Lower leg skin (tissue), 4 donors: ENCODE results near the gene OR8D1. TPM values are rescaled to one million over a fixed set of nuclear protein-coding genes. Genes with fewer than 3 reads are reported as not detected.

Source experiments
- DNase-seq, 2 donors: peaks; one replicate each; pipeline ENCODE4 v3.0.0-alpha.2; 2019; ENCODE audit warnings: low spot score in 2 of 2
- H3K4me3 ChIP-seq: fragments of 200-600 bp; sonication (generic); 2 replicates; pipeline ENCODE4 v1.5.1; 2017; ENCODE audit warnings: mild to moderate bottlenecking, low read depth; ENCODE audit not compliant: poor library complexity, severe bottlenecking
- POLR2A ChIP-seq, 2 donors: fragments of 450-650 bp; IDR thresholded peaks; one replicate each; pipeline ENCODE4 v1.6.1; 2016 to 2017; ENCODE audit warnings: antibody characterized with exemption in 2 of 2, mild to moderate bottlenecking in 1 of 2, moderate library complexity in 1 of 2
- WGBS, 2 donors: methylation state at CpG; one replicate each; pipeline ENCODE4 v1.1.5; 2018; 5-methylcytosine and 5-hydroxymethylcytosine counted together
- intact Hi-C: fragments of 100-400 bp; cut with DNase I; formaldehyde crosslinking; loops from one replicate; pipeline ENCODE4 v1.15.0; 2023; ENCODE audit warnings: low total_unique reads
- total RNA-seq, 4 donors: library from RNA; depleted of rRNA; stranded (reverse); fragments of >200 nt; gene quantifications; one replicate each; pipeline ENCODE4 v1.1.0, GENCODE V29; 2016
- TF ChIP-seq, protein P1 (sequence below), 3 donors: fragments of 450-650 bp; IDR thresholded peaks; one replicate each; pipeline ENCODE4 v1.5.1; 2016; ENCODE audit warnings: antibody characterized with exemption in 3 of 3, mild to moderate bottlenecking in 3 of 3, moderate library complexity in 2 of 3

The OR8D1 gene
- total RNA-seq, 4 donors from 2014 or later, result not detected

DNA sequence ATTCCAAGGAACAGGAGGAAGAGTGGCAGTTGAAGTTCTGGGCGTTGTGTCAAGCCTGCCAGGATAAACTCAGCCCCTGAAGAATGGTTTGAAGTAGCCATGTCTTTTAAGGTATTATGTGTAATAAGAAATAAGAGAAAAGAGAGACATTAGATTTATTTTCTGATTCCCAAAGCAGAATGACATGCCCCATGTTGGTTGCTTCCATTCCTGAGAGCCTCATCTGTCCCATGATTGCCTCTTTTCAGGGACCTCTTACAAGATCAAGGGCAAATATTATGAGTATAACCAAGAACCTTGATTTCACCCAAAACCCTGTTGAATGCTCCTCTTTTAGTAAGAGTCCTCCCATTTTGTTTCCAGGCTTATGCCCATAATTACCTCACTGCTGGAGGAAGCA, 6.3 kb upstream of the OR8D1 start, which contains the start of gene OR8D2:
TSS of gene OR8D2 (minus strand) at position 101 of the 400 bp plus-strand sequence. CDS start at position 101, 0 bp downstream.
- TF ChIP-seq, protein P1, sequence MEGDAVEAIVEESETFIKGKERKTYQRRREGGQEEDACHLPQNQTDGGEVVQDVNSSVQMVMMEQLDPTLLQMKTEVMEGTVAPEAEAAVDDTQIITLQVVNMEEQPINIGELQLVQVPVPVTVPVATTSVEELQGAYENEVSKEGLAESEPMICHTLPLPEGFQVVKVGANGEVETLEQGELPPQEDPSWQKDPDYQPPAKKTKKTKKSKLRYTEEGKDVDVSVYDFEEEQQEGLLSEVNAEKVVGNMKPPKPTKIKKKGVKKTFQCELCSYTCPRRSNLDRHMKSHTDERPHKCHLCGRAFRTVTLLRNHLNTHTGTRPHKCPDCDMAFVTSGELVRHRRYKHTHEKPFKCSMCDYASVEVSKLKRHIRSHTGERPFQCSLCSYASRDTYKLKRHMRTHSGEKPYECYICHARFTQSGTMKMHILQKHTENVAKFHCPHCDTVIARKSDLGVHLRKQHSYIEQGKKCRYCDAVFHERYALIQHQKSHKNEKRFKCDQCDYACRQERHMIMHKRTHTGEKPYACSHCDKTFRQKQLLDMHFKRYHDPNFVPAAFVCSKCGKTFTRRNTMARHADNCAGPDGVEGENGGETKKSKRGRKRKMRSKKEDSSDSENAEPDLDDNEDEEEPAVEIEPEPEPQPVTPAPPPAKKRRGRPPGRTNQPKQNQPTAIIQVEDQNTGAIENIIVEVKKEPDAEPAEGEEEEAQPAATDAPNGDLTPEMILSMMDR (IDR thresholded peaks at IDR 0.05), result no peak
- no peak for TF ChIP-seq POLR2A (IDR thresholded peaks at IDR 0.05)
- WGBS, 2 donors, result 74 to 78% methylated on average over 1 of the region's 1 CpG
- intact Hi-C loops, result no loop called here
- no peak for DNase-seq
- H3K4me3 ChIP-seq, result no peak within 1 kb of the TSS

DNA sequence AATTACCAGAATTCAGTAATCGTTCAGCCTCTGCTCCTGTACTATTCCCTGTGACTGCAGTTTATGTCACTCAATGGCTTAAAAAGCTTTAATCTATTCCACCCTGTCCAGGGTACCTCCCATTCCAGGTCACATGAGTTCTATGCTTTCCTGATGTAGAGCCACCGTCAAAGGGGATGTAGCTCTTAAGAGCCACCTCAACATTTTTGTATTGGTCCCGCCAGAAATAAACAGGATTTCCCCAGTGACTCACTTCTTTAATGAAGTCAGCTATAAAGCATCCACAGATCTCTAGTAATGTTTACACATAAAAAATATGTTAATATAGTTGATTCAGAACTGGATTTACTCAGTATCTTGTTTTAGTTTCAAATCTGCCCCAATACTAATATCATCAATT, 1.3 kb upstream of the OR8D1 start:
- no peak overlapping the region for H3K4me3 ChIP-seq
- no peak for DNase-seq
- WGBS, 2 donors, result 34 to 40% methylated on average over 3 of the region's 3 CpGs
- intact Hi-C loops, result no loop called here
- no peak for TF ChIP-seq POLR2A (IDR thresholded peaks at IDR 0.05)
- TF ChIP-seq, protein P1 (IDR thresholded peaks at IDR 0.05), result no peak

DNA sequence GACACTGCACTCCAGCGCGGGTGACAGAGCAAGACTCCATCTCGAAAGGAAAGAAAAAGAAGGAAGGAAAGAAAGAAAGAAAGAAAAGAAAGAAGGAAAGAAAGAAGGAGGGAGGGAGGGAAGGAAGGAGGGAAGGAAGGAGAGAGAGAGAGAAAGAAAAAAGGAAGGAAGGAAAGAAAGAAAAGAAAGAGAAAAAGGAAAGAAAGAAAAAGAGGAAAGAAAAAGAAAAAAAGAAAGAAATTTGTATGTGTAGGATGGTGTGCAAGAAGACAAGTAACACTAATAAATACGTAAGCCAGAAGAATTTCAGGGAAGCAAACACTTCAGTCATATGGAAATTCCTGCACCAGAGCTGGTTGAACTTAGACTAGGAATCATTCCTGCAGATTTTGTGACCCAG, 618 bp downstream of the OR8D1 start:
- no peak for DNase-seq
- no peak overlapping the region for H3K4me3 ChIP-seq
- TF ChIP-seq, protein P1 (IDR thresholded peaks at IDR 0.05), result no peak
- TF ChIP-seq POLR2A (IDR thresholded peaks at IDR 0.05), result no peak
- intact Hi-C loops, result no loop called here
- 77 to 91% methylated on average over 4 of the region's 4 CpGs for WGBS, 2 donors

DNA sequence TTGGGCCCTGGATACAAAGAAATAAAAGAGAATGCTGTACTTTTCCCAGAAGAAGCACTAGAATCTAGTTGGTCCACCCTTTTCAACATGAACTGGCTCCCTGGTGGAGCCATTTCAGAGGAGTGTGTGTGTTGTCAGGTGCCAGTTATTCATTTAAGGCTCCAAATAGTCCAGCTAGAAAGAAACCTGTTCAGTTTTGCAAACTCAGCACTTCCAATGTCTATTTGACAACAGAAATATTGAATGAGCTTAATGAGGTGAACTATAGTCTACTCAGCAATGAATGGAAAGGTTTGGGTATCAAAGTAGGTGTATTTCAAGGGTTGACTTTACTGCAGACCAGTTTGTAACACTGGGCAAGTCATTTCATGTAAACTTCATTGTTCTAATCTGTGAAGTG, 2.1 kb downstream of the OR8D1 start:
- intact Hi-C loops, result no loop called here

DNA sequence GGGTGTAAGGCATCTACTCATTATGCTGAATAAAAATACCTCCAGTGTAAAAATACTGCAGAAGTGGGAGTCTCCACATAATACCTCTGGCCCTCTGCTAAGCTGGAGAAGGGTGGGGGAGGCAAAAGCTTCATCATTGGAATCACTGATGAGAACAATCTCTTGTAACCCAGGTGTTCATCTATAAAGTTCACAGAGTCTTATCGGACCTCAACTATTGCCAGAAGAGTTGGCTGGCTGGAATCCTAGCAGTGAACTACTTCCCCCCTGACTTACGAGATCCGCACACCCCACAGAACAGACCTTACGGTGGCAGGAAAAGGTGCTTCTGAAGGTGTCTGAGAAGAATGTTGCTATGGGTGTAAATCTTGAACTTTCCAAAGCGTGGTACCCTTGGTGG, 2.5 kb downstream of the OR8D1 start:
- no peak for TF ChIP-seq POLR2A (IDR thresholded peaks at IDR 0.05)
- TF ChIP-seq, protein P1 (IDR thresholded peaks at IDR 0.05), result no peak
- DNase-seq, result no peak
- intact Hi-C loops, result no loop called here
- H3K4me3 ChIP-seq, result no peak overlapping the region
- WGBS, 2 donors, result 80 to 85% methylated on average over 5 of the region's 5 CpGs

More for the DNA sequence above, 2.1 kb downstream of the OR8D1 start:
- no peak overlapping the region for H3K4me3 ChIP-seq
- TF ChIP-seq, protein P1 (IDR thresholded peaks at IDR 0.05), result no peak
- TF ChIP-seq POLR2A (IDR thresholded peaks at IDR 0.05), result no peak
- no peak for DNase-seq

DNA sequence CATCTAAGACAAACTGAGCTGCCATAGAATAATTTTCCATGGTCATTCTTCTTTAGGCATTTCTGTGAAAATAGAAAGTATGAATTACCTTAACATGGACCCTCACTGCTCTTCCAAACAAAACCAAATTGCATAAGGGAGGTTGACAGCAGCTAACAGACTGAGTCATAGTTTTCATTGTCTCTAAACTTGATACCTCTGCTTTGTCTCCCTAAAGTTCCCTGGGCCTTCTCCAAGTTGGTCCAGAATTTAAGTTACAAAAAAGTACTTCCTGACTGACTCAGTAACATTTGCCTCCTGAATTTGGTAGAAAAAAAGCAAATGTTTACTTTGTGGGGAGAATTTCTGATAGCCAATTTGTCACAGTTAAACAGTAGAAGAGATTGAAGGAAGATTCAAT, 3.0 kb downstream of the OR8D1 start:
- no peak for DNase-seq
- intact Hi-C loops, result no loop called here
- no peak overlapping the region for H3K4me3 ChIP-seq
- no peak for TF ChIP-seq POLR2A (IDR thresholded peaks at IDR 0.05)
- TF ChIP-seq, protein P1 (IDR thresholded peaks at IDR 0.05), result no peak
